AG10803 (cell line): Measurements from ENCODE around the gene TRIM50.
A peak's percentile ranks its signal among the peaks of the same experiment; 100 is the strongest.
"Not testable (repeated sequence)": the region's sequence is repeated elsewhere in the genome, so short reads cannot be mapped to it uniquely, and the experiment has no call there.

Experiments
- DNase-seq: peaks from one replicate; pipeline ENCODE4 v3.0.0; 2010; ENCODE audit warnings: low read depth
- H3K4me3 ChIP-seq: 2 replicates; pipeline ENCODE4 v1.5.1; 2011; ENCODE audit warnings: mild to moderate bottlenecking, low read length, control low read depth
- CTCF ChIP-seq: conservative IDR thresholded peaks from 2 replicates; pipeline ENCODE4 v1.5.1; 2011; ENCODE audit warnings: mild to moderate bottlenecking, low read length, control low read depth, inconsistent platforms

The TRIM50 gene

GRCh38 chr7:73307436-73307835 is 20.4 kb downstream of the TRIM50 start:
- H3K4me3 ChIP-seq, result peak overlapping the region; percentile 76; the same call in 1 of the 2 replicates
- no peak for DNase-seq
- TF ChIP-seq CTCF, result no peak

GRCh38 chr7:73304612-73305387 is 23.1 kb downstream of the TRIM50 start:
- DNase-seq, H3K4me3 ChIP-seq: not testable (repeated sequence)

- TF ChIP-seq CTCF, result no peak
- DNase-seq, result no peak
- H3K4me3 ChIP-seq, result no peak overlapping the region
These were observed 23.8 kb downstream of the TRIM50 start for GRCh38 chr7:73304071-73304470.

GRCh38 chr7:73303546-73303945 is 24.3 kb downstream of the TRIM50 start:
- DNase-seq, result no peak
- TF ChIP-seq CTCF, result no peak
- no peak overlapping the region for H3K4me3 ChIP-seq

GRCh38 chr7:73302846-73303245 is 25.0 kb downstream of the TRIM50 start:
- H3K4me3 ChIP-seq, DNase-seq: not testable (repeated sequence)

GRCh38 chr7:73301108-73301507 is 26.8 kb downstream of the TRIM50 start:
- not testable (repeated sequence) for DNase-seq, H3K4me3 ChIP-seq

GRCh38 chr7:73299812-73300211 is 28.1 kb downstream of the TRIM50 start:
- H3K4me3 ChIP-seq, DNase-seq: not testable (repeated sequence)

- H3K4me3 ChIP-seq, DNase-seq: not testable (repeated sequence)
These were observed 30.2 kb downstream of the TRIM50 start for GRCh38 chr7:73297706-73298105.

GRCh38 chr7:73297235-73297634 is 30.6 kb downstream of the TRIM50 start:
- H3K4me3 ChIP-seq, result not testable (repeated sequence)

GRCh38 chr7:73277210-73277609 is 50.7 kb downstream of the TRIM50 start:
- DNase-seq, result not testable (repeated sequence)

More at GRCh38 chr7:73297235-73297634, 30.6 kb downstream of the TRIM50 start:
- not testable (repeated sequence) for DNase-seq

GRCh38 chr7:73267813-73268212 is 60.1 kb downstream of the TRIM50 start:
- not testable (repeated sequence) for H3K4me3 ChIP-seq, DNase-seq

More at GRCh38 chr7:73277210-73277609, 50.7 kb downstream of the TRIM50 start:
- not testable (repeated sequence) for H3K4me3 ChIP-seq

- DNase-seq, H3K4me3 ChIP-seq: not testable (repeated sequence)
These were observed 61.0 kb downstream of the TRIM50 start for GRCh38 chr7:73266719-73267368.
